ENCODE results near the gene CPT1B.

DNA sequence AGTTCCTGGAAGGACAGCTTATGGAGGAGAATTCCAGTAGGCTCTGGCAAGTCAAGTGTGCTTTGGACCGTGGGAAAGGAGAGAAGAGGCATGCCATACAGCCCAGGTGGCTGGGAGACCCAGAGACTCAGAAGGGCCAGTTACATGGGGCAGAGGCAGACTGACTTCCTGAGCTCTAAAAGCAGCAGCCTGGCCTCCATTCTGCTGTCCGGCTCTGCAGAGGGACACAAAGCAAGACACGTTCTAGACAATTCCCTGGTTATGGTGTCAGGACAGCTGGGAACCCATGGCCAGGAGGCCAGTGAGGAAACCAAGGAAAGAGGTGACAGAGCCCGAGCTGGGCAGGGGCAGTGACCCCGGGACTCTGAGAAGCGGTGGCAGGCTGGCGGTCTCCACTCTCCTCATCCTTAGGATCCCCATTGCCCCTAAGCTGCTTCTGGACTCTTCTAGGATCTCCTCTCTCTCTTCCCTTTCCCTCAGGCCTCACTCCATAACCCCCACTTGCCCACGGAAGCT lies 2.7 kb downstream of the CPT1B start:
- no peak for TF ChIP-seq POLR2A (IDR thresholded peaks at IDR 0.05; ENCODE audit: low read length)
- TF ChIP-seq GATA1 (IDR thresholded peaks at IDR 0.05; ENCODE audit: low read depth, low read length): no peak
